Fibroblast of lung (primary cell): ENCODE data around the gene TMEM62. TPM values are rescaled to one million over a fixed set of nuclear protein-coding genes. Genes with fewer than 3 reads are reported as not detected.
A peak's percentile ranks its signal among the peaks of the same experiment; 100 is the strongest.
"Not testable (repeated sequence)": the region's sequence is repeated elsewhere in the genome, so short reads cannot be mapped to it uniquely, and the experiment has no call there.

Experiments used
- DNase-seq, 2 donors: peaks; one replicate each; pipeline versions ENCODE4 v3.0.0 to v3.0.0-alpha.2; 2010; ENCODE audit warnings: low read depth in 2 of 2
- H2AFZ ChIP-seq: 2 replicates; pipeline ENCODE4 v1.5.1; 2012; ENCODE audit warnings: low read length, control low read depth, inconsistent platforms
- H3K27ac ChIP-seq: 2 replicates; pipeline ENCODE4 v1.5.1; 2011; ENCODE audit warnings: low read length, control low read depth; ENCODE audit not compliant: insufficient read depth
- H3K27me3 ChIP-seq: 2 replicates; pipeline ENCODE4 v1.5.1; 2011; ENCODE audit warnings: mild to moderate bottlenecking, low read length; ENCODE audit not compliant: control insufficient read depth, insufficient read depth
- H3K36me3 ChIP-seq: 2 replicates; pipeline ENCODE4 v1.5.1; 2011; ENCODE audit warnings: low read length; ENCODE audit not compliant: control insufficient read depth, insufficient read depth
- H3K4me1 ChIP-seq: 2 replicates; pipeline ENCODE4 v1.5.1; 2011; ENCODE audit warnings: low read length; ENCODE audit not compliant: control insufficient read depth, insufficient read depth; ENCODE audit errors: extremely low read depth
- H3K4me2 ChIP-seq: 2 replicates; pipeline ENCODE4 v1.5.1; 2011; ENCODE audit warnings: low read length, control low read depth; ENCODE audit not compliant: insufficient read depth; ENCODE audit errors: extremely low read depth
- H3K4me3 ChIP-seq, 4 experiments: fragments of 200-600 bp in 1 of 4; sonication (generic) in 1 of 4; replicated peaks in 1 of 4; 2 replicates each; pipeline ENCODE4 v1.5.1; 2011 to 2016; ENCODE audit warnings: low read length in 4 of 4, low read depth in 3 of 4, mild to moderate bottlenecking in 3 of 4, control low read depth in 2 of 4, inconsistent platforms in 1 of 4, mixed read lengths in 1 of 4; ENCODE audit not compliant: insufficient read depth in 1 of 4; ENCODE audit errors: control extremely low read depth in 1 of 4
- H3K79me2 ChIP-seq: 2 replicates; pipeline ENCODE4 v1.5.1; 2012; ENCODE audit warnings: mild to moderate bottlenecking, low read length, inconsistent platforms; ENCODE audit not compliant: control insufficient read depth, insufficient read depth
- H3K9ac ChIP-seq: 2 replicates; pipeline ENCODE4 v1.5.1; 2011; ENCODE audit warnings: mild to moderate bottlenecking, low read length, control low read depth; ENCODE audit not compliant: insufficient read depth
- H3K9me3 ChIP-seq: 2 replicates; pipeline ENCODE4 v1.5.1; 2012; ENCODE audit warnings: low read depth, low read length; ENCODE audit not compliant: control insufficient read depth, insufficient read depth
- H4K20me1 ChIP-seq: 2 replicates; pipeline ENCODE4 v1.5.1; 2011; ENCODE audit warnings: low read length; ENCODE audit not compliant: control insufficient read depth, insufficient read depth; ENCODE audit errors: extremely low read depth
- EZH2 ChIP-seq: IDR thresholded peaks from 2 replicates; pipeline ENCODE4 v1.5.1; 2012; ENCODE audit warnings: low read length, control low read depth, mild to moderate bottlenecking; ENCODE audit errors: missing control alignments
- polyA plus RNA-seq, 2 donors: library from polyadenylated mRNA; depleted of rRNA in 1 of 2; stranded (reverse) in 1 of 2; unstranded in 1 of 2; fragments of >200 nt; gene quantifications; 2 replicates each; pipeline ENCODE4 v1.2.1, GENCODE V29; 2011 to 2012; ENCODE audit warnings: missing spikeins in 1 of 2
- total RNA-seq: library from RNA; depleted of rRNA; stranded (reverse); fragments of >200 nt; gene quantifications from 2 replicates; pipeline ENCODE4 v1.2.1, GENCODE V29; 2014
- TF ChIP-seq, protein P1 (sequence below), 2 donors: IDR thresholded peaks in 1 of 2; conservative IDR thresholded peaks in 1 of 2; 1 replicate in 1 of 2; 2 replicates in 1 of 2; pipeline ENCODE4 v1.5.1; 2011 to 2012; ENCODE audit warnings: low read length in 2 of 2, control low read depth in 1 of 2, inconsistent platforms in 1 of 2, low read depth in 1 of 2, mild to moderate bottlenecking in 1 of 2

Gene TMEM62
- total and polyA plus RNA-seq, 2 donors (not counting 1 experiment from before 2014, with no cell fraction given): 10.7 to 20.8 TPM

DNA sequence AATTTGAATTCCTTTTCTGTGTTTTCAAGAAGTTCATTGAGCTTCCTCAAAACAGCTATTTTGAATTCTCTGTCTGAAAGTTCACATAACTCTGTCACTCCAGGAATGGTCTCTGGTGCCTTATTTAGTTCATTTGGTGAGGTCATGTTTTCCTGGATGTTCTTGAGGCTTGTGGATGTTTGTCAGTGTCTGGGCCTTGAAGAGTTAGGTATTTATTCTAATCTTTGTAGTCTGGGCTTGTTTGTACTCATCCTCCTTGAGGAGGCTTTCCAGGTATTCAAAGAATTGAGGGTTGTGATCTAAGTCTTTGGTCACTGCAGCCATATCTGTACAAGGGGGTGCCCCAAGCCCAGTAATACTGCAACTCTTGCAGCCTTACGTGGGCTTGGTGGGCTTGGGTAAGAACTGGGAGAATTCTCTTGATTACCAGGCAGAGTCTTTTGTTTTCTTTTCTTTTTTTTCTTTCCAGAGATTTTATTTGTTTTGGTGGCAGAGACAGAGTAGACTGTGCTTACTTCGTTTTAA lies 32.5 kb downstream of the TMEM62 start:
- H3K9me3 ChIP-seq: no peaks in the 10 kb centered on the region
- H3K27me3 ChIP-seq: no peaks in the 10 kb centered on the region
- peaks cover 1% of the 10 kb centered on the region for H3K36me3 ChIP-seq
- H3K79me2 ChIP-seq: no peaks in the 10 kb centered on the region
- no peak overlapping the region for H3K27ac ChIP-seq
- no peak overlapping the region for H3K4me2 ChIP-seq
- no peaks in the 10 kb centered on the region for H3K4me1 ChIP-seq
- no peak overlapping the region for H3K4me3 ChIP-seq
- no peak for DNase-seq
- TF ChIP-seq EZH2: no peak
- TF ChIP-seq, protein P1, sequence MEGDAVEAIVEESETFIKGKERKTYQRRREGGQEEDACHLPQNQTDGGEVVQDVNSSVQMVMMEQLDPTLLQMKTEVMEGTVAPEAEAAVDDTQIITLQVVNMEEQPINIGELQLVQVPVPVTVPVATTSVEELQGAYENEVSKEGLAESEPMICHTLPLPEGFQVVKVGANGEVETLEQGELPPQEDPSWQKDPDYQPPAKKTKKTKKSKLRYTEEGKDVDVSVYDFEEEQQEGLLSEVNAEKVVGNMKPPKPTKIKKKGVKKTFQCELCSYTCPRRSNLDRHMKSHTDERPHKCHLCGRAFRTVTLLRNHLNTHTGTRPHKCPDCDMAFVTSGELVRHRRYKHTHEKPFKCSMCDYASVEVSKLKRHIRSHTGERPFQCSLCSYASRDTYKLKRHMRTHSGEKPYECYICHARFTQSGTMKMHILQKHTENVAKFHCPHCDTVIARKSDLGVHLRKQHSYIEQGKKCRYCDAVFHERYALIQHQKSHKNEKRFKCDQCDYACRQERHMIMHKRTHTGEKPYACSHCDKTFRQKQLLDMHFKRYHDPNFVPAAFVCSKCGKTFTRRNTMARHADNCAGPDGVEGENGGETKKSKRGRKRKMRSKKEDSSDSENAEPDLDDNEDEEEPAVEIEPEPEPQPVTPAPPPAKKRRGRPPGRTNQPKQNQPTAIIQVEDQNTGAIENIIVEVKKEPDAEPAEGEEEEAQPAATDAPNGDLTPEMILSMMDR (conservative IDR thresholded peaks at IDR 0.05 in 1 of 2, IDR thresholded peaks at IDR 0.05 in 1 of 2; ENCODE audit: low read depth in 1 of 2, low read length in 2 of 2): no peak
- H2AFZ ChIP-seq: no peak overlapping the region
- no peak overlapping the region for H3K9ac ChIP-seq
- H4K20me1 ChIP-seq: no peaks in the 10 kb centered on the region

DNA sequence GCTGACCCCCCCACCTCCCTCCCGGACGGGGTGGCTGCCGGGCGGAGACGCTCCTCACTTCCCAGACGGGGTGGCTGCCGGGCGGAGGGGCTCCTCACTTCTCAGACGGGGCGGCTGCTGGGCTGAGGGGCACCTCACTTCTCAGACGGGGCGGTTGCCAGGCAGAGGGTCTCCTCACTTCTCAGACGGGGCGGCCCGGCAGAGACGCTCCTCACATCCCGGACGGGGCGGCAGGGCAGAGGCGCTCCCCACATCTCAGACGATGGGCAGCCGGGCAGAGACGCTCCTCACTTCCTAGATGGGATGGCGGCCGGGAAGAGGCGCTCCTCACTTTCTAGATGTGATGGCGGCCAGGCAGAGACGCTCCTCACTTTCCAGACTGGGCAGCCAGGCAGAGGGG lies 33.9 kb downstream of the TMEM62 start:
- not testable (repeated sequence) for H3K27me3 ChIP-seq, H3K79me2 ChIP-seq, H3K4me1 ChIP-seq, H3K4me2 ChIP-seq, H3K9ac ChIP-seq, DNase-seq, H3K9me3 ChIP-seq, H2AFZ ChIP-seq, H3K4me3 ChIP-seq, H4K20me1 ChIP-seq, H3K36me3 ChIP-seq, H3K27ac ChIP-seq

DNA sequence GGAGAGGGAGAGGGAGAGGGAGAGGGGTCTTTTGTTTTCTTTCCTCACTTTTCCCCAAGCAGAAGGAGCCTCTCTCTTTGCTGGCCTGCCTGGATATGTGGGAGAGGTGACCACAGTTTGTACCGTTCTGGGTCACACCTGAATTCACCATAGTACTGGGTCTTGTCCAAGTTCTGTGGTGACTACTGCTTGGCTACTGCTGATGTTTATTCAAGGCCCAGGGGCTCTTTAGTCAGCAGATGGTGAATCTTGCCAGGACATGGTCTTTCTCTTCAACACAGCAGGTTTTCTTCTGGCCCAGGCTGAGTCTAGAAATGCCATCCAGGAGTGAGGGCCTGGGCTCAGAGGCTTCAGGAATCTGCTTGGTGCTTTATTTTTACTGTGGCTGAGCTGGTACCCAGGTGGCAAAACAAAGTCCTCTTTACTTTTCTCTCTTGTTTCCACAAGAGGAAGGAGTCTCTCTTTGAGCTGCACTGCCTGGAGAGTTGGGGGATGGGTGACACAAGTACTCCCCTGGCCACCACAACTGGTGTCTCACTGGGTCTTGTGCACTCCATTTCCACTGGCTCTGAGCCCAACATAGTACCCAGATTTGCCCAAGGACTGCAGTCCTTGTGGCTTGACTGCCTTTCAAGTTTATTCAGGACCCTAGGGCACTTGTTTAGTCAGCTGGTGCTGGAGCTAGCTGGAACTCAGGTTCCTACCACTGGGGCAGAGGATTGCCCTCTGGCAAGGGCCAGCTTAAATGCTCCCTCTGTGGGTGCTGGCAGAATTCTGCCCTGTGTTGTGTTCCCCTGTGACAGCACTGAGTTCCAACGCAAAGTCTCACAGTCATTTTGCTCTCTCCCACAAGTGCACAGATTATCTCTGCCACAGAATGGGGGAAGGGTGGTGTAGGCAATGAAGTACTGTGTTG lies 35.1 kb downstream of the TMEM62 start:
- Histone ChIP-seq H3K4me3 (no peak overlapping the region), H3K9ac (no peak overlapping the region), H4K20me1 (no peaks in the 10 kb centered on the region), H3K4me1 (no peaks in the 10 kb centered on the region), H3K9me3 (no peaks in the 10 kb centered on the region), H3K27me3 (no peaks in the 10 kb centered on the region), H3K36me3 (peaks cover 1% of the 10 kb centered on the region), H3K27ac (no peak overlapping the region), H2AFZ (no peak overlapping the region), H3K79me2 (no peaks in the 10 kb centered on the region), H3K4me2 (no peak overlapping the region)
- TF ChIP-seq EZH2: no peak
- TF ChIP-seq, protein P1 (conservative IDR thresholded peaks at IDR 0.05 in 1 of 2, IDR thresholded peaks at IDR 0.05 in 1 of 2; ENCODE audit: low read depth in 1 of 2, low read length in 2 of 2): no peak
- peak; percentile 45 to 81 for DNase-seq
